ENCODE measurements around the gene GNAT1. TPM values are rescaled to one million over a fixed set of nuclear protein-coding genes. Genes with fewer than 3 reads are reported as not detected.

GNAT1 gene
- total and polyA plus RNA-seq, 5 donors = not detected

DNA sequence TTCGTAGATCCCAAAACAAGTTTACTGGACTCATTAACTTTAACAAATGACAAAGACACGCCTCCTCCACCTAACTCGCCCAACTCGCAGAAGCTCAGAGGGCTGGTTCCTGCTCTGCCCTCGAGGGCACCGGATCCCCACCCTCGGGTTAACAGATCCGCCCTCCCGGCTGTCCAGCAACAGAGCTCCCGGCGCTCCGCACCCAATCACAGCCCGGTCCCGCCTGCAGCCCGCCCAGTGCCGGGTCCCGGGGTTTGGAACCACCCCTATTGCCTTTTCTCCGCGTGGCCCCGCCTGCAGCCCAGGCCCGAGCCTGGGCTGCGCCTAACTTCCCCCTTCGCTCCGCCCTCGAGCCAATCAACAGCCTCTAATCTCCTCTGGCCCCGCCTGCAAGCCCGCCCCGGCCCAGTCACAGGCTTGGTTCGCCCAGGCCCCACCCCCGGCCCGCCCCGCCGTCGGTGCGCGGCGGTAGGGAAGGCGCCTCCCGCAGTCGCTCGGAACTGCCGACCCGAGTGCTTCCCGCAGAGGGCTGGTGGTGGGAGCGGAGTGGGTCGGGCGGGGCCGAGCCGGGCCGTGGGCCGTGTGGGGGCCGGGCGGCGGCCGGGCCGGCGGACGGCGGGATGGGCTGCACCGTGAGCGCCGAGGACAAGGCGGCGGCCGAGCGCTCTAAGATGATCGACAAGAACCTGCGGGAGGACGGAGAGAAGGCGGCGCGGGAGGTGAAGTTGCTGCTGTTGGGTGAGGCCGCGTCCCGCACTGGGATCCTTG is 44.5 kb downstream of the GNAT1 start, which contains the start of gene GNAI2:
Gene GNAI2, plus strand, starts transcription at position 489 of the 768 bp plus-strand sequence. Its CDS starts 132 bp downstream, at position 621.
- peak within 1 kb of the TSS; percentile 81 for H3K4me3 ChIP-seq (ENCODE audit: low read length)
- H3K27me3 ChIP-seq (ENCODE audit: control insufficient read depth, insufficient read depth) = no peaks in the 10 kb centered on the region
- peak within 1 kb of the TSS; percentile 91 for H3K27ac ChIP-seq (ENCODE audit: low read length)
- peaks cover 3% of the 10 kb centered on the region for H3K4me1 ChIP-seq (ENCODE audit: control insufficient read depth, insufficient read depth, low read length)
- WGBS = under 1% methylated on average over 75 of the region's 75 CpGs
- ATAC-seq (peak; percentile 94), DNase-seq (peak; percentile 99 to 100 (median 99))
- intact Hi-C loops (cut with DNase I) = no loop called here
- no peaks in the 10 kb centered on the region for H3K9me3 ChIP-seq (ENCODE audit: control insufficient read depth, low read length)

DNA sequence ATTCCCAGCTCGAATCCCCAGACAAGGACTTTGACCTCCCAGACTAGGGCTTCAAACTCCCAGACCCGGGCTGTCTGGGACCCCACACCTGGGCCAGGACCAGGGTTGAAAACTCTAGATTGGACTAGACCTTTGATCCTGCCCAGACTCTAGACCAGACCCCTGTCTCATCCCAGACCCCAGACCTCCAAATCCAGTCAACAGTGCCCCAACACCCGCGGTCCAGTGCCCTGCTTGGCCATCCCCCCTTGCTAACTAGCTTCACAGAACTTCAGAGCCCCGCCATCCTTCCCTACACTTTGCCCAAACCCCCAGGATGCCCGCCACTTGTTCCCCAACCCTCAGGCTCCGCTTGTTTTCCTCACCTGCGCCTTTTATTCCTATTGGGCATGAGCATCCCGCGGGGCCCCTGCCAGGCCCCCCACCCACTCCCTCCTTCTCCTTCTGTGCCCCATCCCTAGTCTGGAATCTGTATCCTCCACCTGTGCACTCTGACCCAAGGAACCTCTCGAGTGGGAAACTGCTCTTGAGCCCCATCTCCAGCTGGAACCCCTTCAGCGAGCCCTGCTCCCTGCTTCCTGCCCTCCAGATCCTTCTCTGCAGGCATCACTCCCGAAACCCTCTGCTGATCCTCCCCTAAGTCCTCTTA is 45.2 kb downstream of the GNAT1 start:
- intact Hi-C loops (cut with DNase I) = no loop called here
- Histone ChIP-seq H3K4me1 (ENCODE audit: control insufficient read depth, insufficient read depth, low read length) (peaks cover 9% of the 10 kb centered on the region), H3K4me3 (ENCODE audit: low read length) (peak overlapping the region; percentile 81), H3K27ac (ENCODE audit: low read length) (peak overlapping the region; percentile 91), H3K27me3 (ENCODE audit: control insufficient read depth, insufficient read depth) (no peaks in the 10 kb centered on the region), H3K9me3 (ENCODE audit: control insufficient read depth, low read length) (no peaks in the 10 kb centered on the region)
- under 1% methylated on average over 13 of the region's 13 CpGs for WGBS
- no peak for DNase-seq
- no peak for ATAC-seq

DNA sequence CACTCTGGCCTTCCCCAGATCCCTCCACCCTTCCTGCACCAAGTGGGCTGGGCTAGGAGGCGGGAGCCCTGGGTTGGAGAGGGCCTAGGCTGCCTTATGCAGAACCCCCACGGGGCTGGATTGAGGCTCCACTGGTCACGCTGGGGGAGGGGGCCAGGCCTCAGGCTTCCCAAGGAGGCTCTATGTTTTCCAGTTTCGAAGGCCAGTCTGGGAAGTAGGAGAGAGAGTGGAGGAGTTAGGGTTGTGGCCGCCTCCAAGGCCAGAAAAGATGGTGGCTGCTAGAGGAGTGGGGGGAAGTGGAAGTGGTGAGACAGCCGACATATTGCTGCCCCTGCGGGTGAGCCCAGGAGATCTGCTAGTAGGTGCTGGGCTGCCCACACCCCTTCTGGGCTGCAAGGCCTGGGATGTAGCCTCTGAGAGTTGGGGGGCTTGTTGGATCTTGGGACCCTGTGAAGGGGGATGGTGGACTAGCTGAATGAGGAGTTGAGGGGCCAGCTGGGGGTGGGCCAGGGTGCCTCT is 45.8 kb downstream of the GNAT1 start:
- Histone ChIP-seq H3K9me3 (ENCODE audit: control insufficient read depth, low read length) (no peaks in the 10 kb centered on the region), H3K27ac (ENCODE audit: low read length) (peak overlapping the region; percentile 91), H3K27me3 (ENCODE audit: control insufficient read depth, insufficient read depth) (no peaks in the 10 kb centered on the region), H3K4me3 (ENCODE audit: low read length) (peak overlapping the region; percentile 81), H3K4me1 (ENCODE audit: control insufficient read depth, insufficient read depth, low read length) (peaks cover 12% of the 10 kb centered on the region)
- intact Hi-C loops (cut with DNase I) = no loop called here
- 4% methylated on average over 7 of the region's 7 CpGs for WGBS
- DNase-seq (peak in 2 of 3 donors; percentile 63 to 80), ATAC-seq (peak in 1 of 2 donors; percentile 7)

DNA sequence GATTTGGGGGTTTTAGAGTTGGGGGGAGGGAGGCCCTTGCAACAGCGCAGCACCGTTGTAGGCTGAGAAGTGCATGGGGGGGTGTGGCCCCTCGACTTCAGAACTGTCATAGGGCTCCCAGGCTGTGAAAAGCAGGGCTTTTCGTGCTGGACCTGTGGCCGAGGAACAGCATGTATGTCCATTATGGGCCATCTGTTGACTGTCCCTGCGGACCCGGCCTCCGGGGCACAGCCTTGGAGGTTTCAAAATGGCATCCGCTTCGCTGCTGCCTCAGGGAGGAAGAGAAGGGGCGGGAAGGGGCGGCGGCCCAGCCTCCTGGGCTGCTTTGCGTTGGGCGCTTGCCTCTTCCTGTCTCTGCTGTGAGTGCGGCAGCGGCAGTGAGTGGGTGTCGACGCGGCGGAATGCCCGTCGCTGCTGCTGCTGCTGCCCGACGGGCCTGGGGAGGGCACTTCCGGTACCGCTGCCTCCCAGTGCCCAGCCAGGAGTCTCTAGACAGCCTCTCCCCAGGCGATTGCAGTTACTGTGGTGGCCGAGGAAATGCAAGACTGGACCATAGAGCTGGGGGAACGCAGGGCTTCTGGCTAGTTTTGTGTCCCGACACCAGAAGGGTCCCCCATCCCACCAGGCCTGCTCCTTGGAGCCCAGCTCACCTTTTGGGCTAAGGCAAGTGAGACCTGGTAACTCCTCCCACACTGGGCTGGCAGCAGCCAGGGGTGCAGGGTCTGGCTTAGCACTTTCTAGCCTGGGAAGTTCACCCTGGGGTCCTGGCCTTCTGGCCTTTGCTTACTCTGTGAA is 46.5 kb downstream of the GNAT1 start:
- H3K9me3 ChIP-seq (ENCODE audit: control insufficient read depth, low read length) = no peaks in the 10 kb centered on the region
- intact Hi-C loops (cut with DNase I) = no loop called here
- ATAC-seq (peak; percentile 63 to 67), DNase-seq (peak; percentile 90 to 96 (median 96))
- peak overlapping the region; percentile 91 for H3K27ac ChIP-seq (ENCODE audit: low read length)
- WGBS = under 1% methylated on average over 31 of the region's 31 CpGs
- H3K4me3 ChIP-seq (ENCODE audit: low read length) = peak overlapping the region; percentile 81
- peaks cover 19% of the 10 kb centered on the region for H3K4me1 ChIP-seq (ENCODE audit: control insufficient read depth, insufficient read depth, low read length)
- H3K27me3 ChIP-seq (ENCODE audit: control insufficient read depth, insufficient read depth) = no peaks in the 10 kb centered on the region

DNA sequence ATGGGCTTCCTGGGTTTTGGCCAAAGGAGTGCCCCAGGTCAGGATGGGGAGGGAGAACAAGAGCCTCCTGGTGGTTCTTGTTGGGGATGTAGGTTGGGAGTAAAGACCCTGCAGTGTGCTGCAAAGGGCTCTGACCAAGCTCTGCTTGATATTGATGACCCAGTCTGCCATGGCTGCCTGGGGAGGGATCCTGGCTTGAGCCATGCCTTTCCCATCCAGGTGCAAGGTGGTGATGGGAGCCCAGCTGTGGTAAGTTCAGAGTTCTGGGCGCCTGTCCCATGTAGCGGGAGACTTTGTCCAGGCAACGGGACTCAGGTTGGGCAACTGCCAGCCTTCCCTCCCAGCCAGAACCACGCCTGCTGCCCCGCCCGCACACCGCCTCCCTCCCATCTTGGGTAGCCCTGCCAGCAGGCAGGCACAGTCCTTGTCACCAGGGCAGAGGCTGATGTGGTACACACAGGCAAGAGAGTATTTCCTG is 47.2 kb downstream of the GNAT1 start:
- Histone ChIP-seq H3K27ac (ENCODE audit: low read length) (peak overlapping the region; percentile 91), H3K4me1 (ENCODE audit: control insufficient read depth, insufficient read depth, low read length) (peaks cover 25% of the 10 kb centered on the region), H3K27me3 (ENCODE audit: control insufficient read depth, insufficient read depth) (no peaks in the 10 kb centered on the region), H3K9me3 (ENCODE audit: control insufficient read depth, low read length) (no peaks in the 10 kb centered on the region), H3K4me3 (ENCODE audit: low read length) (peak overlapping the region; percentile 81)
- intact Hi-C loops (cut with DNase I) = no loop called here
- DNase-seq (peak; percentile 90 to 94 (median 94)), ATAC-seq (peak; percentile 31 to 44)
- 17% methylated on average over 7 of the region's 7 CpGs for WGBS

DNA sequence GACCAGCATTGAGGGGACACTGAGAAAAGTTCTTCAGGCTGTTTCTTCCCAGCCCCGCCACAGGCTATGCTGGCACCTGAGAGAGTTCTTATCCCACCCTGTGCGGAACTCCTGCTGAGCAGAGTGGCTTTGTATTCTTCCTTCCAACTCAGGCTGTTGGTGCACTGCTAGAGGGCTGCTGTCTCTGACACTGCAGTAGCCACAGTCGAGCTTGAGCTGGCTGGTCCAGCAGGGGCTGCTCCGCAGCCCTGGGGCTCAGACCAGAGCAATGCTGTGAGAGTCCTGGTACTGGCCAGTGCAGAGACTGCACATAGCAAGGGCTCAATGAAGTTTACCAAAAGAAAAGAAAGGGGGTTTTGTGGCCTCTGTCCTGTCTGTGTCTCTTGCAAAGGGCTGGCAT is 48.2 kb downstream of the GNAT1 start:
- intact Hi-C loops (cut with DNase I) = no loop called here
- Histone ChIP-seq H3K4me1 (ENCODE audit: control insufficient read depth, insufficient read depth, low read length) (peaks cover 29% of the 10 kb centered on the region), H3K9me3 (ENCODE audit: control insufficient read depth, low read length) (no peaks in the 10 kb centered on the region), H3K4me3 (ENCODE audit: low read length) (no peak overlapping the region), H3K27ac (ENCODE audit: low read length) (peak overlapping the region; percentile 5), H3K27me3 (ENCODE audit: control insufficient read depth, insufficient read depth) (no peaks in the 10 kb centered on the region)
- ATAC-seq (no peak), DNase-seq (no peak)
- WGBS = 61% methylated on average over 4 of the region's 4 CpGs

DNA sequence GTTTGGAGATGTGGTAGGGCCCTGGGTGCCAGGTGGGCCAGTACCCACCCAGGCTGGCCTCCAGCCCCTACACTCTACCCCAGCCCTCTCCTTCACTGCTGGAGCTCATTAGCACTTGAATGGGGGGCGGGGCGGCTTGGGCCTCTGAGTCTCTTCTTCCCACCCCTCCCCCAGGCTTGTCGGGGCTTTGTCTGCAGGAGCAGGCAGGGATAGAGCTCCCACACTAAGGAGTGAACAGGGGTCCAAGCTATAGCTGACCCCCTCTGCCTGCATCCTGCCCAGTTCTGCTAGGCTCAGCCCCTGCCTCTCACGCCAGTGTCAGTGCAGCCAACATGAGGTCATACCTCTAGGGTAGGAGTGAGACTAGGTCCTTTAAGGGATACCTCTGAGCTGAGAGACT is 49.8 kb downstream of the GNAT1 start:
- H3K4me1 ChIP-seq (ENCODE audit: control insufficient read depth, insufficient read depth, low read length) = peaks cover 38% of the 10 kb centered on the region
- H3K27me3 ChIP-seq (ENCODE audit: control insufficient read depth, insufficient read depth) = no peaks in the 10 kb centered on the region
- WGBS = 44% methylated on average over 4 of the region's 4 CpGs
- DNase-seq (no peak), ATAC-seq (no peak)
- peak overlapping the region; percentile 42 for H3K27ac ChIP-seq (ENCODE audit: low read length)
- H3K9me3 ChIP-seq (ENCODE audit: control insufficient read depth, low read length) = no peaks in the 10 kb centered on the region
- no peak overlapping the region for H3K4me3 ChIP-seq (ENCODE audit: low read length)
- intact Hi-C loops (cut with DNase I) = no loop called here

DNA sequence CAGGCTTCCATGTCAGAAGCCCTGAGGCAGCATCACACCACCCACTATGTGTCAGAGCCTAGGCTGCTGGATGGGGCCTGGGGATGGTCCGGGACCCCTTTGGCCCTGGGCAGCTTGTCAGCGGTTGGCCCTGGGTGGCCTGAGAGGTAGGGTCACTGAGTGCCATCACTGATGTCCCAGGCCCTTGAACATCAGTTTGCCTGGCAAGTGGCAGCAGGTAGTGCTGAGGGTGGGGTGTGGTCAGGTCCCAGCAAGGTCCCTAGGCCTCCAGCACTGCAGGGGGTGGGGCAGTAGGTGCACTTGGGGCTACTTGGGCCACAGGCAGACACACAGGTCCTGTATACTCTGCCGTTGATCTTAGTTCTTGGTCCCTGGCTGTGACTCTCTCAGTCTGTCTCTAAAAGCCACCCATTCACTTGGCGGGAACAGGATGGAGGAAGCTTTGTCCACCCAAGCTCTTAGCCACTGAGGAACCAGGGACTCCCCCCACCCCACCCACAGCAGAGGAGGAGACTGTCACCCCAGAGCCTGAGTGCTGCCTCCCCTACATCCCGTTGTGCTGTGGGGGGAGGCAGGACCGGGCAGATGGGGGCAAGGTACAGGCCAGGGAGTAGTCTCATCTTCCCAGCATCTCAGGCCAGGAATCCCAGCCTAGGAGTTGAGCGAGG is 50.4 kb downstream of the GNAT1 start:
- no peak for DNase-seq
- no peaks in the 10 kb centered on the region for H3K9me3 ChIP-seq (ENCODE audit: control insufficient read depth, low read length)
- H3K27ac ChIP-seq (ENCODE audit: low read length) = peak overlapping the region; percentile 76
- H3K4me3 ChIP-seq (ENCODE audit: low read length) = no peak overlapping the region
- H3K4me1 ChIP-seq (ENCODE audit: control insufficient read depth, insufficient read depth, low read length) = peaks cover 38% of the 10 kb centered on the region
- no peak for ATAC-seq
- H3K27me3 ChIP-seq (ENCODE audit: control insufficient read depth, insufficient read depth) = no peaks in the 10 kb centered on the region
- intact Hi-C loops (cut with DNase I) = no loop called here
- WGBS = 53% methylated on average over 7 of the region's 7 CpGs

DNA sequence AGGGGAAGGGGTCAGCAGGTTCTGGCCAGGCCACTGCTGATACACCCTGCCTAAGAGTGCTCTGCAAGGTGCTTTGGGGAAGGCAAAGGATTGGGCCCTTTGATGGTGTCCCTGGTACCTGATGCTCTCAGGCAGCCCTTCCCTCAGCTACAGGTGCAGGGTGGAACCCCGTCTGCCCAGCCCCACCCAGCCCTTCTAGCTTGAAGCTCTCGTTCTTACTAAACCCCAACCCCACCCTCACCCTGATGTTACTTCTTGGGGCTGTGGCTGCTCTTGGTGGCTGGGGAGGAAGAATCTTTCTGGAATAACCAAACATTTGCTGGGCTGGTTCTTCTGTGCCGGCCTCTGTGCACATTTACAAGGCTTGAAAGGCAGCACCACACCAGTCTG is 51.0 kb downstream of the GNAT1 start:
- Histone ChIP-seq H3K9me3 (ENCODE audit: control insufficient read depth, low read length) (no peaks in the 10 kb centered on the region), H3K4me3 (ENCODE audit: low read length) (no peak overlapping the region), H3K27me3 (ENCODE audit: control insufficient read depth, insufficient read depth) (no peaks in the 10 kb centered on the region), H3K4me1 (ENCODE audit: control insufficient read depth, insufficient read depth, low read length) (peaks cover 41% of the 10 kb centered on the region), H3K27ac (ENCODE audit: low read length) (peak overlapping the region; percentile 76)
- WGBS = 36% methylated on average over 3 of the region's 3 CpGs
- DNase-seq (no peak), ATAC-seq (no peak)
- intact Hi-C loops (cut with DNase I) = no loop called here

DNA sequence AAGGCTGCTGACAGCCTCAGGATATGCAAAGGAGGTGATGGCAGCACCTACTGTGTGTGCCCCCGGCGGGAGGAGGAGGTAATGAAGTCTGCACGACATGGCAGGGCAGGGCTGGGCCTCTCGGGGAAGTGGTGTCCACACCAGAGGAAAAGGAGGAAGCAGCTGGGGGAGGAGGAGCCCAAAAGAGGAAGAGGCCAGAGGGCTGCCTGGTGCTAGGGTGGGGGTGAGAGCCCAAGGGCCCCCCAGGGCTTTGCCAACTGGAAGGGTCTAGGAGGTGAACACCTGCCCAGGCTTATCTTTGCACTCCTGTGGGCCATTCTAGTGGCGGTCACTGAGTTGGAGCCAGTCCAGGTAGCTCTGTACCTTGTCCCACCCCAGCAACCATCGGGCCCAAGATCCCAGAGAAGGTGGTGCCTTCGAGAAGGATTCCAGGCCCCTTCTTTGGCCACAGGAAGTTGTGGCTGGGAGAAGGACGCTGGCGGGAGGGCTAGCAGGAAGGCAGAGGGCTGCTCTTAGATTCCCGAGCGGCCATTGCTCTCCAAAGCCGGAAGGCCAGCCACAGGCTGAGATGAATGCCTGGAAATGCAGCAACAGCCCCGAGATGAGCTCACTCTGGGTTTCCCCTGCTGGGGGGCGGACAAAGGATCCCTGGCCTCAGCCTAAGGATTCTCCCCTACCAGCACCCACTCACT is 51.6 kb downstream of the GNAT1 start:
- H3K27me3 ChIP-seq (ENCODE audit: control insufficient read depth, insufficient read depth) = no peaks in the 10 kb centered on the region
- H3K4me1 ChIP-seq (ENCODE audit: control insufficient read depth, insufficient read depth, low read length) = peaks cover 45% of the 10 kb centered on the region
- ATAC-seq (peak; percentile 20 to 52), DNase-seq (peak; percentile 73 to 87 (median 87))
- H3K27ac ChIP-seq (ENCODE audit: low read length) = peak overlapping the region; percentile 76
- 23% methylated on average over 14 of the region's 14 CpGs for WGBS
- no peak overlapping the region for H3K4me3 ChIP-seq (ENCODE audit: low read length)
- no peaks in the 10 kb centered on the region for H3K9me3 ChIP-seq (ENCODE audit: control insufficient read depth, low read length)
- intact Hi-C loops (cut with DNase I) = no loop called here
